Mesothelial cell of epicardium (in vitro differentiated cells): ENCODE data around the gene C17orf114.

ENCODE experiments used
- DNase-seq, 2 experiments: peaks; one replicate each; pipeline ENCODE4 v3.0.0; 2021; ENCODE audit warnings: low spot score in 2 of 2; ENCODE audit not compliant: unreplicated experiment in 2 of 2
- H3K27ac Mint-ChIP-seq: 2 replicates; pipeline ENCODE4 v1.8.0; 2021; ENCODE audit warnings: mixed read lengths
- H3K27me3 Mint-ChIP-seq: 2 replicates; pipeline ENCODE4 v1.8.0; 2021; ENCODE audit warnings: low read depth, mixed read lengths
- H3K36me3 Mint-ChIP-seq: 2 replicates; pipeline ENCODE4 v1.8.0; 2021; ENCODE audit warnings: mixed read lengths
- H3K4me1 Mint-ChIP-seq: 2 replicates; pipeline ENCODE4 v1.8.0; 2021; ENCODE audit warnings: mixed read lengths
- H3K4me3 Mint-ChIP-seq: 2 replicates; pipeline ENCODE4 v1.8.0; 2021; ENCODE audit warnings: mild to moderate bottlenecking, moderate library complexity, mixed read lengths
- H3K9me3 Mint-ChIP-seq: 2 replicates; pipeline ENCODE4 v1.8.0; 2021; ENCODE audit warnings: mixed read lengths
- TF ChIP-seq, protein P1 (sequence below): fragments of 200-600 bp; sonication (generic); IDR thresholded peaks from one replicate; pipeline ENCODE4 v1.5.0; 2021; ENCODE audit warnings: antibody characterized with exemption; ENCODE audit not compliant: unreplicated experiment

Gene C17orf114

DNA sequence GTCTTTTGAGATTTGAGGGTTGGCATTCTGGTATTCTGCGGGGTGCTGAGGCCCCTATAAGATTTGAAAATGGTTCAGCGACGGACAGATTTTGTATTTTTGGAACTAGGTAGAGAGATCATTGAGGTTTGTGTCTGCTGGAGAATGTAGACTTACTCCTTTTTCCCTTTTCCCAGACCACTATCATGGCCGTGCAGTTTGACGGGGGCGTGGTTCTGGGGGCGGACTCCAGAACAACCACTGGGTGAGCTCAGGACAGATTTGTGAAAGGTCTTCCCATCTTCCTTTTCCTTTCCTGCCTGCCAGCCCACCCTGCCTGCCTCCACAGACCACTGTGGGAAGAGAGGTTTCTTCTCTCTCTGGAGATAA lies 5.6 kb downstream of the C17orf114 start:
- Mint-ChIP-seq H3K4me1 (peaks cover 7% of the 10 kb centered on the region), H3K9me3 (no peaks in the 10 kb centered on the region), H3K36me3 (peaks cover 17% of the 10 kb centered on the region), H3K27me3 (peaks cover 10% of the 10 kb centered on the region), H3K27ac (peak overlapping the region; percentile 99), H3K4me3 (peak overlapping the region; percentile 100)
- no peak for DNase-seq
- TF ChIP-seq, protein P1, sequence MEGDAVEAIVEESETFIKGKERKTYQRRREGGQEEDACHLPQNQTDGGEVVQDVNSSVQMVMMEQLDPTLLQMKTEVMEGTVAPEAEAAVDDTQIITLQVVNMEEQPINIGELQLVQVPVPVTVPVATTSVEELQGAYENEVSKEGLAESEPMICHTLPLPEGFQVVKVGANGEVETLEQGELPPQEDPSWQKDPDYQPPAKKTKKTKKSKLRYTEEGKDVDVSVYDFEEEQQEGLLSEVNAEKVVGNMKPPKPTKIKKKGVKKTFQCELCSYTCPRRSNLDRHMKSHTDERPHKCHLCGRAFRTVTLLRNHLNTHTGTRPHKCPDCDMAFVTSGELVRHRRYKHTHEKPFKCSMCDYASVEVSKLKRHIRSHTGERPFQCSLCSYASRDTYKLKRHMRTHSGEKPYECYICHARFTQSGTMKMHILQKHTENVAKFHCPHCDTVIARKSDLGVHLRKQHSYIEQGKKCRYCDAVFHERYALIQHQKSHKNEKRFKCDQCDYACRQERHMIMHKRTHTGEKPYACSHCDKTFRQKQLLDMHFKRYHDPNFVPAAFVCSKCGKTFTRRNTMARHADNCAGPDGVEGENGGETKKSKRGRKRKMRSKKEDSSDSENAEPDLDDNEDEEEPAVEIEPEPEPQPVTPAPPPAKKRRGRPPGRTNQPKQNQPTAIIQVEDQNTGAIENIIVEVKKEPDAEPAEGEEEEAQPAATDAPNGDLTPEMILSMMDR = no peak

DNA sequence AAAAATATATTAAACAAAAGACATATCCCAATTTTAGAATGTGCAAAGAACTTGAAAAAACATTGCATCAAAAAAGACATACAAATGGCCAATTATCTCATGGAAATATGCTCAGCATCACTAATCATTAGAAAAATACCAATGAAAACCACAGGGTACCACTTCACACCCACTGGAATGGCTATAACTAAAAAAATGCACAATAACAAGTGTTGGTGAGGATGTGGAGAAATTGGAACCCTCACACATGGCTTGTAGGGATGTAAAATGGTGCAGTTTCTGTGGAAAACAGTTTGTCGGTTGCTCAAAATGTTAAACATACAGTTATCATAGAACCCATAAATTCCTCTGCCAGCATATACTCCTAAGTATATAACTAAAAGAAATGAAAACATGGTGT lies 7.0 kb downstream of the C17orf114 start:
- Mint-ChIP-seq H3K4me3 (peak overlapping the region; percentile 100), H3K4me1 (peaks cover 11% of the 10 kb centered on the region), H3K36me3 (peaks cover 12% of the 10 kb centered on the region), H3K27ac (peak overlapping the region; percentile 99), H3K27me3 (peaks cover 10% of the 10 kb centered on the region), H3K9me3 (no peaks in the 10 kb centered on the region)
- TF ChIP-seq, protein P1 = no peak
- no peak for DNase-seq

DNA sequence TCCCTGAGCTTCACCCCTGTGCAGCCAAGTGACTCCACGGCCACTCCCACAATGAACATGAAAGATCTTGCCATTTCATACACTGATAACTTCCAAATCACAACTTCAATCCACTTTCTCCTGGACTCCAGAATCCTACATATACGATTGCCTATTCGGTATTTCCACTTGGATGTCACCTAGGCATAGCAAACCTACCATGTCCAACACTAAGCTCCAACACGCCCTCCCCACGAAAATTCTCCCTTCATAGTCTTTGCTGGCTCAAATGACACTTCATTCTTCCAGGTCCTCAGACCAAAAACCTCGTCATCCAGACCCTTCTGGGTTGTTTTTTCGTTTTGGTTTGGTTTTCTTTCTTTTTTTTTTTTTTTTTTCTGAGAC lies 11.4 kb downstream of the C17orf114 start:
- peaks cover 19% of the 10 kb centered on the region for H3K27me3 Mint-ChIP-seq

DNA sequence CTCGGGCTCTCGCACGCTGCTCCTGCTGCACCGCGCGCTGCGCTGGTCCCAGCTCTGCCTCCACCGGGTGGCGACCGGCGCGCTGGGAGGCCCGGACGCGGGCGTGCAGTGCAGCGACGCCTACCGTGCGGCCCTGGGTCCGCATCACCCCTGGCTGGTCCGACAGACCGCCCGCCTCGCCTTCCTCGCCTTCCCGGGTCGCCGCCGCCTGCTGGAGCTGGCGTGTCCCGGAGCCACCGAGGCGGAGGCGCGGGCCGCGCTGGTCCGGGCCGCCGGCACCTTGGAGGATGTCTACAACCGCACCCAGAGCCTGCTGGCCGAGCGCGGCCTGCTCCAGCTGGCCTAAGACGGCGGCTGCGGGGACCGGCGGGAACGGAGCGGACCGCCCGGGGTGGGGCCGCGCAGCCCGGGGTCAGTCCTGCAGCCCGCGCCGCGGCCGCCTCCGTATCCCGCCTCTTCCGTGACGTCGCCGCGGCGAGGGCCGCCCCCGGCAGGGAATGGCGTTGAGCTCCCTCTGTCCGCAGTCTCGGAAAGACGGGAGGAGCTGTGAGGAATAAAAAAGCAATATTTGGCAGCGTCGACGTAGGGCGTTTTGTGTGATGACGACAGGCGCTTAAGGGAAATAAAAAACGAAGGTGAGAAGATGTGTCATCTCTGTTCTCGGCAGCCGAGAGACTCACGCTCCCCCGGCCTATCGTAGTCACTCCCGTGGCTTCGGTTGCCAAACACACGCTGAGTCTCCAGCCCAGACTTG lies 12.0 kb downstream of the C17orf114 start:
- TF ChIP-seq, protein P1 = peak; percentile 69
- H3K36me3 Mint-ChIP-seq = no peaks in the 10 kb centered on the region
- H3K27me3 Mint-ChIP-seq = peaks cover 19% of the 10 kb centered on the region
- H3K27ac Mint-ChIP-seq = peak overlapping the region; percentile 95
- H3K4me1 Mint-ChIP-seq = peaks cover 19% of the 10 kb centered on the region
- peak overlapping the region; percentile 83 for H3K4me3 Mint-ChIP-seq
- DNase-seq = peak; percentile 75 to 88
- no peaks in the 10 kb centered on the region for H3K9me3 Mint-ChIP-seq

More for the DNA sequence above, 11.4 kb downstream of the C17orf114 start:
- no peaks in the 10 kb centered on the region for H3K36me3 Mint-ChIP-seq
- H3K4me1 Mint-ChIP-seq = peaks cover 19% of the 10 kb centered on the region
- H3K9me3 Mint-ChIP-seq = no peaks in the 10 kb centered on the region
- TF ChIP-seq, protein P1 = no peak
- DNase-seq = no peak
- peak overlapping the region; percentile 95 for H3K27ac Mint-ChIP-seq
- H3K4me3 Mint-ChIP-seq = peak overlapping the region; percentile 83

DNA sequence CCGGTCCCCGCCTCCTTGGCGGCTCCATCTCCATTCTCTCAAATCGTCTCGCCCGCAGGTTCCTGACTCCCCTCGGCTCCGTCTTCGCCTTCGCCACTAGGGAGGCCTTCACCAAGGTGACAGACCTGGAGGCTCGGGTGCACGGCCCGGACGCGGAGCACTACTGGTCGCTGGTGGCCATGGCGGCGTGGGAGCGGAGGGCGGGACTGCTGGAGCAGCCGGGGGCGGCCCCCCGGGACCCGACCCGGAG lies 12.5 kb downstream of the C17orf114 start:
- Mint-ChIP-seq H3K9me3 (no peaks in the 10 kb centered on the region), H3K4me1 (peaks cover 19% of the 10 kb centered on the region), H3K27me3 (peaks cover 19% of the 10 kb centered on the region), H3K4me3 (peak overlapping the region; percentile 79), H3K27ac (peak overlapping the region; percentile 79), H3K36me3 (no peaks in the 10 kb centered on the region)
- no peak for DNase-seq
- TF ChIP-seq, protein P1 = no peak
